Body of pancreas (tissue), 4 donors: ENCODE data around the gene PTPRN2.

Experiments used
- POLR2A ChIP-seq, 3 donors: fragments of 450-650 bp; IDR thresholded peaks; one replicate each; pipeline ENCODE4 v1.6.1; 2016; ENCODE audit warnings: antibody characterized with exemption in 3 of 3, mild to moderate bottlenecking in 2 of 3
- TF ChIP-seq, protein P1 (sequence below), 7 experiments: fragments of 450-650 bp in 4 of 7; fragments of 200-600 bp in 3 of 7; sonication (generic) in 3 of 7; IDR thresholded peaks; one replicate each; pipeline ENCODE4 v1.5.1; 2016 to 2019; ENCODE audit warnings: antibody characterized with exemption in 7 of 7

DNA sequence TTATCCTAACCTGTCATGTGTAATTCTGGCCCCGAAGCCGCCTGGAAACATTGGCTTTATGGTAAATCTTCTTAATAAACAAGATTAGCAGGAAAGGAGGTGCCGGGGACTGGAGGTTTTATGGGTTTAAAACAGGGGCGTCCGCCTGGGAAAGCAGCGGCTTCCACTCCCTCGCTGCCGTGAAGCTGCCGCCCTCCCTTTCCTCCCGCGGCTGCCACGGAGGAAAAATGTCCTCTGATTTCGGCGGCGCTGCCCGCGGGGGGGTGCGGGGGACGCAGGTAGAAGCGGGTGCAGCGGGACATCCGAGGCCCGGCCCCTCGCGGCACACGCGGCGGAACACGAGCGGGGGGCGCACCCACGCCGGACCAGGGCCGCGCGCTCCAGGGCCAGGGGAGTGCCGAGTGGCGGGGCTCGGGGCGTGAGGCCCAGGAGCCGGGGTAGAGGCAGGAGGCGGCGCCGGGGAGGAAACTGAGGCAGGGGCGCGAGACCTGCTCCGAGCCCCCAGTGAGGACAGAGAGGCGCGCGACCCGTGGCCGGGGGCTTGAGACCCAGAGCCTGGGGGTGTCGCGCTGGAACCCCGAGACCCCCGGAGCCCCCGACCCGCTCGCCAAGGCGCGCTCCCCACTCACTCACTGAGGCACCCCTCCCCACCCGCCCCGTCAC lies 993 bp downstream of the PTPRN2 start:
- TF ChIP-seq, protein P1, sequence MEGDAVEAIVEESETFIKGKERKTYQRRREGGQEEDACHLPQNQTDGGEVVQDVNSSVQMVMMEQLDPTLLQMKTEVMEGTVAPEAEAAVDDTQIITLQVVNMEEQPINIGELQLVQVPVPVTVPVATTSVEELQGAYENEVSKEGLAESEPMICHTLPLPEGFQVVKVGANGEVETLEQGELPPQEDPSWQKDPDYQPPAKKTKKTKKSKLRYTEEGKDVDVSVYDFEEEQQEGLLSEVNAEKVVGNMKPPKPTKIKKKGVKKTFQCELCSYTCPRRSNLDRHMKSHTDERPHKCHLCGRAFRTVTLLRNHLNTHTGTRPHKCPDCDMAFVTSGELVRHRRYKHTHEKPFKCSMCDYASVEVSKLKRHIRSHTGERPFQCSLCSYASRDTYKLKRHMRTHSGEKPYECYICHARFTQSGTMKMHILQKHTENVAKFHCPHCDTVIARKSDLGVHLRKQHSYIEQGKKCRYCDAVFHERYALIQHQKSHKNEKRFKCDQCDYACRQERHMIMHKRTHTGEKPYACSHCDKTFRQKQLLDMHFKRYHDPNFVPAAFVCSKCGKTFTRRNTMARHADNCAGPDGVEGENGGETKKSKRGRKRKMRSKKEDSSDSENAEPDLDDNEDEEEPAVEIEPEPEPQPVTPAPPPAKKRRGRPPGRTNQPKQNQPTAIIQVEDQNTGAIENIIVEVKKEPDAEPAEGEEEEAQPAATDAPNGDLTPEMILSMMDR (IDR thresholded peaks at IDR 0.05) = no peak
- no peak for TF ChIP-seq POLR2A (IDR thresholded peaks at IDR 0.05)
